Femur (tissue), 1 donor: Measurements from ENCODE around the gene ROBO2.

Experiments
- DNase-seq: peaks from one replicate; pipeline ENCODE4 v3.0.0-alpha.2; 2017

The ROBO2 gene

GRCh38 chr3:77122652-77123051 lies 82.8 kb downstream of the ROBO2 start:
- no peak for DNase-seq

- DNase-seq: no peak
These were observed 86.1 kb downstream of the ROBO2 start for GRCh38 chr3:77125966-77126365.

GRCh38 chr3:77134769-77135168 lies 94.9 kb downstream of the ROBO2 start:
- no peak for DNase-seq

- DNase-seq: no peak
These were observed 97.7 kb downstream of the ROBO2 start for GRCh38 chr3:77137559-77137958.

GRCh38 chr3:77139624-77140023 lies 99.7 kb downstream of the ROBO2 start:
- no peak for DNase-seq

GRCh38 chr3:77141423-77141822 lies 101.5 kb downstream of the ROBO2 start:
- DNase-seq: no peak

- no peak for DNase-seq
These were observed 102.7 kb downstream of the ROBO2 start for GRCh38 chr3:77142578-77142977.

GRCh38 chr3:77146004-77146403 lies 106.1 kb downstream of the ROBO2 start:
- no peak for DNase-seq

- no peak for DNase-seq
These were observed 108.1 kb downstream of the ROBO2 start for GRCh38 chr3:77147836-77148578.

- no peak for DNase-seq
These were observed 109.5 kb downstream of the ROBO2 start for GRCh38 chr3:77149382-77149781.

- no peak for DNase-seq
These were observed 110.1 kb downstream of the ROBO2 start for GRCh38 chr3:77150028-77150427.

- DNase-seq: no peak
These were observed 110.9 kb downstream of the ROBO2 start for GRCh38 chr3:77150759-77151158.

- no peak for DNase-seq
These were observed 119.1 kb downstream of the ROBO2 start for GRCh38 chr3:77158730-77159581.

GRCh38 chr3:77160931-77161497 lies 121.1 kb downstream of the ROBO2 start:
- DNase-seq: no peak

- no peak for DNase-seq
These were observed 129.9 kb downstream of the ROBO2 start for GRCh38 chr3:77169823-77170222.

GRCh38 chr3:77171026-77171425 lies 131.1 kb downstream of the ROBO2 start:
- no peak for DNase-seq

GRCh38 chr3:77179762-77180161 lies 139.9 kb downstream of the ROBO2 start:
- no peak for DNase-seq

- no peak for DNase-seq
These were observed 142.4 kb downstream of the ROBO2 start for GRCh38 chr3:77182341-77182740.

- no peak for DNase-seq
These were observed 146.4 kb downstream of the ROBO2 start for GRCh38 chr3:77186319-77186718.

GRCh38 chr3:77186728-77187127 lies 146.8 kb downstream of the ROBO2 start:
- DNase-seq: no peak

- DNase-seq: no peak
These were observed 148.3 kb downstream of the ROBO2 start for GRCh38 chr3:77188210-77188609.

GRCh38 chr3:77189258-77189657 lies 149.4 kb downstream of the ROBO2 start:
- DNase-seq: no peak

- no peak for DNase-seq
These were observed 149.8 kb downstream of the ROBO2 start for GRCh38 chr3:77189684-77190083.

GRCh38 chr3:77190374-77190773 lies 150.5 kb downstream of the ROBO2 start:
- DNase-seq: no peak
